Adrenal gland (tissue), 5 donors: ENCODE data around the gene LMX1B.

Experiments
- CTCF ChIP-seq, 6 experiments: fragments of 450-650 bp in 4 of 6; fragments of 200-600 bp in 2 of 6; sonication (generic) in 1 of 6; IDR thresholded peaks; 1 replicate in 5 of 6; 2 replicates in 1 of 6; pipeline versions ENCODE4 v1.5.1 to v1.8.0; 2016 to 2021; ENCODE audit warnings: antibody characterized with exemption in 6 of 6, mild to moderate bottlenecking in 2 of 6, moderate library complexity in 1 of 6
- POLR2A ChIP-seq, 2 donors: fragments of 450-650 bp; IDR thresholded peaks; one replicate each; pipeline ENCODE4 v1.6.1; 2017; ENCODE audit warnings: antibody characterized with exemption in 2 of 2, mild to moderate bottlenecking in 2 of 2, moderate library complexity in 1 of 2
- donor health status: DM: no; HTN: no; CAD: no.

- TF ChIP-seq CTCF (IDR thresholded peaks at IDR 0.05) (no peak), POLR2A (IDR thresholded peaks at IDR 0.05) (no peak)
Observed at GRCh38 chr9:126643945-126644527, 30.3 kb downstream of the LMX1B start.
